ACHN (cell line): ENCODE data around the gene NSG1.
A peak's percentile ranks its signal among the peaks of the same experiment; 100 is the strongest.

Experiments used
- DNase-seq: peaks from one replicate; pipeline ENCODE4 v3.0.0-alpha.2; 2015
- in situ Hi-C: cut with HindIII; loops from 2 replicates; pipeline ENCODE4 v1.10.0; 2017; ENCODE audit warnings: low sequenced_read_pairs, low pct_ligation_motif_present, low pct_unique_long_range_greater_than_20kb

NSG1 gene

DNA sequence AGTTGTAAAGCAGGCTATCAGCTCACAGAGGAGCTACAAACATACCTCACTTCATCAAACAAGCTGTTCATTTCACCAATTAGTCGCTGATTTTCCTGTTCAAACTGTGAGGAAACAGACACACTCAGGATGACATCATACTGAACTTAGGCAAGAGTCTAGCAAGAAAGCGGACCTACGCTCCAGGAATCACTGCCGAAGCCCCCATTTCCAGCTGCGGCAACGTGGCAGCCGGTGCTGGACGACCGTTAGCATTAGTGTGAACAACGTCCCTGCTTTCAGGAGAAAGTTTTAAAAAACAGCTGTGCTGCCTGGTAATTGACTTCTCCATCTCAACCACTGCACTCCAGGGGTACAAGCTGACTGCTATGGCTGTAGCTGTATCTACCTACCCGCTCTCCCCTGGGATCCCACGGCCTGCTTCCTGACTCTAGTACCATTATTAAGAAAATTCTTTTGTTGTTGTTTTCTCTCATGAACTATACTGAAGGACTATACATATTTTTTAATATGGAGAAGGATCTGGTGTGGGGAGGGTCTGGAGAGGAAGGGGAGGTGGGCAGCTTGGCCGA, 38.3 kb downstream of the NSG1 start:
- no peak for DNase-seq
- in situ Hi-C loops = no loop called here

DNA sequence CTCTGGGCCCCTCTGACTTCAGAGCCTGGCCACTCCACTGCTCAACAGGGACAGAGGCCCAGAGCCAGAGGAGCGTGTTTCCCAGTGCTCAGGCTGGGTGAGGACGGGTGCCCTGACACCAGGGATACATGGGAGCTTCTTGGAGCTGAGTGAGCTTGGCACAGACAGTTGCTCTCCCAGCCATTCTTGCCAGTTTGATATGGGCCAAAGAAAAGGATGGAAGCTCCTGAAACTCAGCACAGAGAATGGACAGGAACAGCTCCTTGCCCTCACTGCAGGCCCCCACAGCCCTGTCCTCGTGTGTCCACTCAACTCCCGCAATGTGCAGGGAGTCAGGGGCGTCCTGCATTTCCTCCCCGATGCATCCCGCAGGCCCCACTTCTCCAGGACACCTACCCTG, 38.8 kb downstream of the NSG1 start:
- DNase-seq = no peak
- in situ Hi-C loops = no loop called here

- no peak for DNase-seq
- in situ Hi-C loops = no loop called here
Measured at GRCh38 chr4:4426511-4427120, 39.7 kb downstream of the NSG1 start.

DNA sequence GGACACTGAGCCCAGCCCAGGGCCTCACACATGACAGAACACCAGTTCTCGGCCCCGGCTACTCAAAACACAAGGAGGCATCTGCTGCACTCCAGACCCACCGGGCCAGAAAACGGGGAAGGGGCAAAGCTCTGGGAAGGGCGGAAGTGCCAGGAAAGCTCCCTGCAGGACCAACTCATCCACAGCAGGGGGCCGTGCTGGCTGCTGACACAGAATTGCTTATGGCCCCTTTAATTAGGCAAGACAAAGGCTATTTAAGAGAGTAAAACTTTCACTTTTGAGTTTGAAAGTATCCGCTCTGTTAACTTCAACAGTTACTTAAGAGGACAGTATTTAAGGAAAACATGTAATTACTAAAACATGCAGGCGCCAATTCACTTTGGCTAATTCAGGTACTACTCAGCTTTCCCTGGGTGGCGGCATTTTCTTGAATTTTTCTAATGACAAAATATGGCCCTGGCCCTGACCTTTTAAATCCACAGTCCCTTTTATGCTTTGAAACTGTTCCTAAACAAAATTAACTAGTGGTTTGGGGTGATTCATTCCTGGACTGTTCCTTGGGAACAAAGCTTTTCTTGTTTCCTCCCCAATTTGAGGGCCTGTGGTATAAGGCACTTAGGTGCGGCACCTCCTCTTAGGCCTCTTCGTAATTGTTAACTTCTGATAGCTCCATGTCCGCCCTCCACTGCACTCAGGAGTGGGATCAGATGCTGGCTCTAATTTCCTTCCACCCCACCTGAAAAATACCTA, 40.4 kb downstream of the NSG1 start:
- no peak for DNase-seq

GRCh38 chr4:4427886-4428285, 41.0 kb downstream of the NSG1 start:
- in situ Hi-C loops = no loop called here
- DNase-seq = no peak

More for the DNA sequence above, 40.4 kb downstream of the NSG1 start:
- in situ Hi-C loops = no loop called here

DNA sequence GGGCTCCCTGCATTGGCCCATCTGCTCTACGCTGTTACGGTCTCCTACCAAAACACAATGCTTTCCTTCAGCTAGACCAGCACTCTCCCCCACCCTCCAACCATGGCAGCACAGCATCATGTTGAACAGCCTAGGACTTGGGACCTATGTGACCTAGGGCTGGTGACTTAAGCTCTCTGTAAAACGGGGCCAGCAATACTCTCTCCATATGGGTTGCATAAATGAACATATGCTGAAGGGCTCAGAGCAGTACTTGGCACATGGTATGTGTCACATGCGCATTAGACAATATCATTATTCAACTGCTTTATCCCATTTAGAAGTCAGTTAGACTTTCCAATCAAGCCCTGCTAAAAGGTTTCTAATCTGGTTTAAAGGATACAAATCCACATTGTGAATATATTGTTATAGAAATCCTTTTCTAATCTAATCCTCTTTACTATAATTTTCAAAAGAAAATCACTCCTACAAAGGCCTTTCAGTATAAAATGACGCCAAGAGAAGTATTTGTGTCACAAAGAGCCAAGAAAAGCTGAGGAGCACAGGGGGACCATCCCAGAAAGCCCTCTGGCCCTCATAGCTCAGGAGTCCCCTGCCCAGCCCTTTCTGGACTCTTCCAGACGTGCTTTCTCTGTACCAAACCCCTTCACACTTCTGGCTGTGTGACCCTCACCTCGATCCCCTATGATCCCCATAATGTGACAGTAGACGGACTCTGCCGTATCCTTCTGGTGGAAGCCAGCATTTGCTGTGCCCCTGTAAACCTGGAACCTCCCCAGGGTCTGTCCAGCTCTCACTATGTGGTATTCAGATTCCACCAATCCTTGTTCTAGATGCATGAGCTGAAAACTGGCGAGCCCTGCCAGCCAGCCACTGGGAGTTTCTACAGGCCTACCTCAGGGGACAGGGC, 42.3 kb downstream of the NSG1 start:
- in situ Hi-C loops = no loop called here
- no peak for DNase-seq

DNA sequence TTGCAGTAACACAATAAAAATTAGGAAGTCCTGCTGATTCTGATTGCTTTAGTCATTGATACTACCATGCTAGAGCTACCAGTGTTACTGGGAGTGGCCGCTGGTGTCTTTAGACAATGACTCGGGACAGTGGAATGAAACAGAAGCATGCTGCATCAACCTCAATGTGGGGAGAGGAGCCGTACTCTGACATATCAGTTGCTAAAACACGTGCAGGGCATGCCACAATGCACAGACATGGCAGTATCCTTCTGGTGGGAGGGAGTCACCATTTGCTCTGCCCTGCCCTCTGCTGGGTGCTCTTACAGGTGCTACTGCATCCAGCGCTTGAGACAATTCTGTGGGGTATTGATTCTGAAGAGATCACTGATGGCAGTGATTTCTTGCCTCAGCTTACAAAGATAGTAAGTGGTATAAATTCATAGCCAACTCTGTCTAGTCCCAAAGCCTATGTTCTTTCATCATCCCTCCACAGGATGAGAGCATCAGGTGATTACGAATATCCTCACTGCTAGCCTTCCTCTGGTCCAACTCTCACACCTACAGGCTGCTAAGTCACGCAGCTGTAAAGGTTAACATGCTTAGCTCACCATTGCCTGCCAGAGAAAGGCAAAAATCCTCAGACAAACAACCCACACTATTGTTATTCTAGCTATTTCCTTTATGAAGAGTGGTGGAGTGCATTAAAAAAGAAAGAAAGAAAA, 43.7 kb downstream of the NSG1 start:
- DNase-seq = peak; percentile 53
- in situ Hi-C loops = no loop called here

GRCh38 chr4:4432341-4433125, 45.6 kb downstream of the NSG1 start:
- no peak for DNase-seq
- in situ Hi-C loops = no loop called here

DNA sequence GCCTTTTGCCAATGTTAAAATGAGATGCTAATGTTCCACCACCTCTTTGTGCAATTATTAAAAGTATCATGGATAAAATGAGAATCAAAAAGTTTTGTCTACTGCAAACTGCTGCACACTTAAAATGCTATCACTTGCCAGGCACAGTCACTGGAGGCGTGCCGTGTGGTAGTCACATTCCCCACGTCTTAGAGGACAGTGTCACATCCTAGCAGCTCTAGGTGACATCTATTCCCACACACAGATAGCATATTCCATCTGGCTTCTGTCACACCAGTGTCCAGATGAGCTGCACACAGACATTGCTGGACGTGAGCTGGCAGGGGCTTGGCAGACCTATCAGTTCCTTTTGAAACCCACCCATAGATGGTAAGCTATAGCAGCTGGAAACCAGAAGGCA, 47.0 kb downstream of the NSG1 start:
- in situ Hi-C loops = no loop called here
- no peak for DNase-seq

- in situ Hi-C loops = no loop called here
- DNase-seq = no peak
Measured at GRCh38 chr4:4436244-4436823, 49.4 kb downstream of the NSG1 start.

GRCh38 chr4:4437798-4438470, 51.0 kb downstream of the NSG1 start:
- in situ Hi-C loops = no loop called here
- DNase-seq = no peak

GRCh38 chr4:4438891-4439290, 52.0 kb downstream of the NSG1 start:
- DNase-seq = no peak
- in situ Hi-C loops = no loop called here

- in situ Hi-C loops = no loop called here
Measured at GRCh38 chr4:4439782-4440181, 52.9 kb downstream of the NSG1 start.

GRCh38 chr4:4440333-4441061, 53.6 kb downstream of the NSG1 start:
- DNase-seq = no peak
- in situ Hi-C loops = no loop called here

More at GRCh38 chr4:4439782-4440181, 52.9 kb downstream of the NSG1 start:
- no peak for DNase-seq

GRCh38 chr4:4443821-4444220, 56.9 kb downstream of the NSG1 start:
- peak; percentile 60 for DNase-seq
- in situ Hi-C loops = no loop called here

- no peak for DNase-seq
- in situ Hi-C loops = no loop called here
Measured at GRCh38 chr4:4446434-4446833, 59.5 kb downstream of the NSG1 start.
